H1 (cell line): Measurements from ENCODE around the gene ARHGEF11. TPM values are rescaled to one million over a fixed set of nuclear protein-coding genes. Genes with fewer than 3 reads are reported as not detected.

Experiments used
- CTCF ChIA-PET: fragments of 300-600 bp; sonication (Branson Sonifier 250); formaldehyde crosslinking; loops from one replicate; lab custom pipeline; 2021; ENCODE audit not compliant: partially characterized antibody; lab: Charles Lee
- POLR2A ChIA-PET: fragments of 300-600 bp; sonication (Branson Sonifier 250); formaldehyde crosslinking; loops from one replicate; lab custom pipeline; 2021; ENCODE audit warnings: inconsistent platforms; ENCODE audit not compliant: partially characterized antibody; lab: Charles Lee
- DNase-seq, 2 experiments: peaks; one replicate each; pipeline versions ENCODE4 v3.0.0 to v3.0.0-alpha.2; 2010 to 2022; ENCODE audit warnings: low spot score in 2 of 2, low read depth in 1 of 2, mixed read lengths in 1 of 2
- FAIRE-seq: peaks from 2 replicates; lab custom pipeline; 2011; peaks lifted over from hg19 to GRCh38; lab: Jason Lieb, UNC
- H2AFZ ChIP-seq: 2 replicates; pipeline ENCODE4 v1.8.1; 2012; ENCODE audit warnings: low read length, inconsistent platforms
- H2AK5ac ChIP-seq: 2 replicates; pipeline ENCODE4 v1.6.1; 2013; ENCODE audit warnings: low read depth, low read length
- H2BK120ac ChIP-seq: replicated peaks from 2 replicates; pipeline ENCODE3; 2013; ENCODE audit warnings: low read depth, low read length, inconsistent platforms
- H2BK12ac ChIP-seq: 2 replicates; pipeline ENCODE4 v1.6.1; 2013; ENCODE audit warnings: low read depth, low read length
- H2BK15ac ChIP-seq: 2 replicates; pipeline ENCODE4 v1.6.1; 2013; ENCODE audit warnings: low read length
- H2BK20ac ChIP-seq: 2 replicates; pipeline ENCODE4 v1.6.1; 2013; ENCODE audit warnings: low read length
- H2BK5ac ChIP-seq: 2 replicates; pipeline ENCODE4 v1.6.1; 2013; ENCODE audit warnings: low read depth, low read length
- H3K14ac ChIP-seq: 2 replicates; pipeline ENCODE4 v1.6.1; 2013; ENCODE audit warnings: inconsistent platforms; ENCODE audit not compliant: insufficient read length
- H3K18ac ChIP-seq: 2 replicates; pipeline ENCODE4 v1.6.1; 2013; ENCODE audit warnings: low read length; ENCODE audit errors: extremely low read depth
- H3K23ac ChIP-seq: 2 replicates; pipeline ENCODE4 v1.6.1; 2013; ENCODE audit warnings: inconsistent platforms; ENCODE audit not compliant: insufficient read length
- H3K23me2 ChIP-seq: 2 replicates; pipeline ENCODE4 v1.6.1; 2013; ENCODE audit warnings: low read depth, low read length
- H3K27ac ChIP-seq: 2 replicates; pipeline ENCODE4 v1.6.1; 2011; ENCODE audit warnings: low read depth, low read length, inconsistent platforms
- H3K27me3 ChIP-seq, 4 experiments: replicated peaks in 1 of 4; 1 replicate in 1 of 4; 2 replicates in 3 of 4; pipeline versions ENCODE4 v1.6.1 to v1.8.1; 2011 to 2013; ENCODE audit warnings: low read length in 3 of 4, mild to moderate bottlenecking in 3 of 4, inconsistent platforms in 2 of 4, mixed read lengths in 2 of 4, moderate library complexity in 1 of 4; ENCODE audit not compliant: control insufficient read depth in 3 of 4, insufficient read depth in 3 of 4; ENCODE audit errors: extremely low read depth in 1 of 4
- H3K36me3 ChIP-seq, 4 experiments: 2 replicates each; pipeline versions ENCODE4 v1.6.1 to v1.8.1; 2011 to 2013; ENCODE audit warnings: mild to moderate bottlenecking in 4 of 4, low read length in 3 of 4, moderate library complexity in 2 of 4, control low read depth in 1 of 4, inconsistent platforms in 1 of 4; ENCODE audit not compliant: insufficient read depth in 4 of 4, control insufficient read depth in 2 of 4
- H3K4ac ChIP-seq: replicated peaks from 2 replicates; pipeline ENCODE3; 2013; ENCODE audit warnings: low read length, low read depth, mixed read lengths, inconsistent platforms; ENCODE audit not compliant: insufficient read length
- H3K4me1 ChIP-seq, 4 experiments: replicated peaks in 1 of 4; 1 replicate in 1 of 4; 2 replicates in 3 of 4; pipeline versions ENCODE4 v1.6.1 to v1.8.1; 2011 to 2013; ENCODE audit warnings: low read length in 3 of 4, inconsistent platforms in 2 of 4, mixed read lengths in 1 of 4; ENCODE audit not compliant: insufficient read depth in 4 of 4, control insufficient read depth in 3 of 4
- H3K4me2 ChIP-seq, 2 experiments: 2 replicates each; pipeline versions ENCODE4 v1.6.1 to v1.8.1; 2011 to 2013; ENCODE audit warnings: low read depth in 2 of 2, low read length in 2 of 2, control low read depth in 1 of 2, inconsistent platforms in 1 of 2, mild to moderate bottlenecking in 1 of 2; ENCODE audit not compliant: insufficient read depth in 1 of 2
- H3K4me3 ChIP-seq, 4 experiments: fragments of 200-600, 300-600 bp in 1 of 4; sonication (generic), shearing (Covaris generic), sonication (Bioruptor Twin) in 1 of 4; 2 replicates each; pipeline versions ENCODE4 v1.5.1 to v1.8.1; 2011 to 2016; ENCODE audit warnings: low read length in 4 of 4, low read depth in 3 of 4, control low read depth in 2 of 4, inconsistent platforms in 2 of 4, mild to moderate bottlenecking in 2 of 4, mixed read lengths in 1 of 4, moderate library complexity in 1 of 4; ENCODE audit not compliant: insufficient read depth in 2 of 4; ENCODE audit errors: extremely low read depth in 1 of 4
- H3K56ac ChIP-seq: replicated peaks from 2 replicates; pipeline ENCODE3; 2013; ENCODE audit warnings: low read depth, mild to moderate bottlenecking, mixed read lengths, low read length, inconsistent platforms; ENCODE audit not compliant: insufficient read length
- H3K79me1 ChIP-seq: 2 replicates; pipeline ENCODE4 v1.6.1; 2013; ENCODE audit warnings: low read depth, low read length, control low read depth
- H3K79me2 ChIP-seq, 2 experiments: 2 replicates each; pipeline versions ENCODE4 v1.6.1 to v1.8.1; 2012 to 2013; ENCODE audit warnings: low read length in 2 of 2, mild to moderate bottlenecking in 2 of 2, inconsistent platforms in 1 of 2; ENCODE audit not compliant: insufficient read depth in 2 of 2, control insufficient read depth in 1 of 2
- H3K9ac ChIP-seq, 4 experiments: replicated peaks in 1 of 4; 1 replicate in 1 of 4; 2 replicates in 3 of 4; pipeline versions ENCODE4 v1.6.1 to v1.8.1; 2011 to 2013; ENCODE audit warnings: low read depth in 3 of 4, low read length in 3 of 4, control low read depth in 2 of 4, mild to moderate bottlenecking in 2 of 4, moderate library complexity in 2 of 4, inconsistent platforms in 1 of 4; ENCODE audit errors: extremely low read depth in 1 of 4
- H3K9me3 ChIP-seq, 2 experiments: 2 replicates each; pipeline versions ENCODE4 v1.6.1 to v1.8.1; 2012 to 2013; ENCODE audit warnings: mild to moderate bottlenecking in 2 of 2, moderate library complexity in 2 of 2, control low read depth in 1 of 2, inconsistent platforms in 1 of 2, low read depth in 1 of 2, low read length in 1 of 2, mixed read lengths in 1 of 2; ENCODE audit not compliant: insufficient read depth in 2 of 2
- H4K20me1 ChIP-seq, 2 experiments: replicated peaks in 1 of 2; 2 replicates each; pipeline versions ENCODE3 to v1.8.1; 2011 to 2013; ENCODE audit warnings: inconsistent platforms in 2 of 2, low read length in 2 of 2, mild to moderate bottlenecking in 1 of 2; ENCODE audit not compliant: insufficient read depth in 2 of 2, control insufficient read depth in 1 of 2
- H4K5ac ChIP-seq: 2 replicates; pipeline ENCODE4 v1.6.1; 2013; ENCODE audit warnings: low read length, low read depth, mixed read lengths, inconsistent platforms; ENCODE audit not compliant: insufficient read length
- H4K8ac ChIP-seq: 2 replicates; pipeline ENCODE4 v1.8.0; 2013; ENCODE audit warnings: mild to moderate bottlenecking, moderate library complexity, low read length, inconsistent platforms; ENCODE audit not compliant: insufficient read depth; ENCODE audit errors: extremely low read depth
- H4K91ac ChIP-seq: replicated peaks from 2 replicates; pipeline ENCODE3; 2013; ENCODE audit warnings: low read length, mixed read lengths, inconsistent platforms; ENCODE audit not compliant: insufficient read length
- ATF2 ChIP-seq: IDR thresholded peaks from 2 replicates; pipeline ENCODE4 v1.6.1; 2012; ENCODE audit warnings: low read length, inconsistent platforms
- CHD1 ChIP-seq: IDR thresholded peaks from 2 replicates; pipeline ENCODE4 v1.6.1; 2012; ENCODE audit warnings: low read depth, low read length, improper control_type of control experiment
- CHD2 ChIP-seq: IDR thresholded peaks from 2 replicates; pipeline ENCODE4 v1.6.1; 2012; ENCODE audit warnings: low read length, improper control_type of control experiment
- EZH2 ChIP-seq: fragments of 200-600 bp; sonication (generic); IDR thresholded peaks from 2 replicates; pipeline ENCODE4 v1.7.1; 2012; ENCODE audit warnings: low read depth, mild to moderate bottlenecking, moderate library complexity, low read length, inconsistent platforms; ENCODE audit not compliant: severe bottlenecking
- RAD21 ChIP-seq, 2 experiments: IDR thresholded peaks in 1 of 2; conservative IDR thresholded peaks in 1 of 2; 2 replicates each; pipeline ENCODE4 v1.6.1; 2011; ENCODE audit warnings: low read depth in 2 of 2, low read length in 2 of 2, improper control_type of control experiment in 1 of 2, inconsistent platforms in 1 of 2, mild to moderate bottlenecking in 1 of 2, moderate library complexity in 1 of 2
- SIN3A ChIP-seq, 2 experiments: IDR thresholded peaks in 1 of 2; conservative IDR thresholded peaks in 1 of 2; 2 replicates each; pipeline ENCODE4 v1.6.1; 2011 to 2012; ENCODE audit warnings: low read length in 2 of 2, improper control_type of control experiment in 1 of 2, low read depth in 1 of 2, mild to moderate bottlenecking in 1 of 2
- SP2 ChIP-seq: IDR thresholded peaks from 2 replicates; pipeline ENCODE4 v1.6.1; 2012; ENCODE audit warnings: mild to moderate bottlenecking, low read length, inconsistent platforms
- SP4 ChIP-seq: IDR thresholded peaks from 2 replicates; pipeline ENCODE4 v1.6.1; 2012; ENCODE audit warnings: low read length, inconsistent platforms
- TCF12 ChIP-seq: IDR thresholded peaks from 2 replicates; pipeline ENCODE4 v1.6.1; 2011; ENCODE audit warnings: low read depth, mild to moderate bottlenecking, low read length
- YY1 ChIP-seq: IDR thresholded peaks from 2 replicates; pipeline ENCODE4 v1.6.1; 2011; ENCODE audit warnings: low read depth, mild to moderate bottlenecking, low read length
- WGBS, 2 experiments: shearing (Covaris generic) in 1 of 2; methylation state at CpG; one replicate each; pipeline versions ENCODE4 v1.1.6 to v1.1.7; 2013 to 2015; ENCODE audit warnings: low lambda C conversion rate in 2 of 2, mixed read lengths in 2 of 2, inconsistent platforms in 1 of 2, low coverage in 1 of 2, missing lambda C conversion rate in 1 of 2; ENCODE audit not compliant: insufficient replicate concordance in 2 of 2, insufficient coverage in 1 of 2, insufficient read length in 1 of 2; ENCODE audit errors: extremely low coverage in 1 of 2, missing lambda C conversion rate in 1 of 2; 5-methylcytosine and 5-hydroxymethylcytosine counted together
- polyA plus RNA-seq, 7 experiments: library from polyadenylated mRNA; depleted of rRNA in 3 of 7; stranded (reverse) in 5 of 7; unstranded in 2 of 7; fragments of >200 nt in 5 of 7; fragments of 200-250 nt in 2 of 7; gene quantifications; 1 replicate in 5 of 7; 2 replicates in 1 of 7; 4 replicates in 1 of 7; pipeline versions ENCODE4 v1.2.1 to v1.2.3, GENCODE V29; 2011 to 2013; ENCODE audit warnings: missing spikeins in 2 of 7, mixed read lengths in 2 of 7
- total RNA-seq: library from RNA; stranded (reverse); fragmentation: NEBNext Ultra II Directional; extraction: Animal tissue kit (Norgen Biotek cat#: 25700); gene quantifications from 2 replicates; pipeline ENCODE4 v1.2.1, GENCODE V29; 2021

Gene ARHGEF11
- total and polyA plus RNA-seq, 2 of the 8 experiments (the other 6 are each of a cell fraction or from before 2014, with no cell fraction given) = 19.9 to 33.1 TPM

- ChIA-PET CTCF (interaction anchor here (0.6 to 2.4 kb wide), 7 partner anchors 10 to 67 kb away, joined by 3 to 13 read pairs (median 4); partner anchors contain the start of gene PEAR1), POLR2A (interaction anchor here (0.6 to 0.8 kb wide), 2 partner anchors 43 to 161 kb away, joined by 3 read pairs; partner anchors contain the start of gene NTRK1)
- H3K27me3 ChIP-seq = peaks cover 0 to 5% (median 2%) of the 10 kb centered on the region in 4 experiments; a peak in 4 of 7 replicates
- DNase-seq (no peak), FAIRE-seq (no peak)
- no peak overlapping the region for H3K18ac ChIP-seq
- H3K23ac ChIP-seq = no peak overlapping the region
- no peak overlapping the region for H3K4me3 ChIP-seq
- H2BK15ac ChIP-seq = no peak overlapping the region
- no peak overlapping the region for H2BK12ac ChIP-seq
- no peaks in the 10 kb centered on the region for H3K79me1 ChIP-seq
- no peak overlapping the region for H3K27ac ChIP-seq
- no peak overlapping the region for H3K4ac ChIP-seq
- H2AK5ac ChIP-seq = no peak overlapping the region
- no peak overlapping the region for H3K56ac ChIP-seq
- peaks cover 0 to 4% of the 10 kb centered on the region in 2 experiments; a peak in 1 of 4 replicates for H3K9me3 ChIP-seq
- no peak overlapping the region for H2BK5ac ChIP-seq
- H3K23me2 ChIP-seq = no peaks in the 10 kb centered on the region
- no peak overlapping the region for H4K8ac ChIP-seq
- no peak overlapping the region for H2AFZ ChIP-seq
- H4K20me1 ChIP-seq = no peaks in the 10 kb centered on the region
- H4K91ac ChIP-seq = no peak overlapping the region
- H2BK120ac ChIP-seq = no peak overlapping the region
- H3K4me1 ChIP-seq = peaks cover 0 to 4% (median 0%) of the 10 kb centered on the region in 4 experiments; a peak in 3 of 7 replicates
- 86% methylated on average over 15 of the region's 15 CpGs; no CpG with 5 or more reads in 1 of the 2 experiments for WGBS, 2 experiments
- H3K36me3 ChIP-seq = no peaks in the 10 kb centered on the region
- no peak overlapping the region for H3K4me2 ChIP-seq
- no peak overlapping the region for H2BK20ac ChIP-seq
- no peak overlapping the region for H3K14ac ChIP-seq
- no peak overlapping the region for H4K5ac ChIP-seq
- no peaks in the 10 kb centered on the region for H3K79me2 ChIP-seq
- no peak overlapping the region for H3K9ac ChIP-seq
- no peak for TF ChIP-seq CHD2
- no peak for TF ChIP-seq SP2
- no peak for TF ChIP-seq SP4
- TF ChIP-seq RAD21 (IDR thresholded peaks at IDR 0.05 in 1 of 2, conservative IDR thresholded peaks at IDR 0.05 in 1 of 2; ENCODE audit: low read depth in 2 of 2, low read length in 2 of 2) = no peak
- no peak for TF ChIP-seq YY1
- TF ChIP-seq EZH2 = no peak
- no peak for TF ChIP-seq TCF12
- no peak for TF ChIP-seq SIN3A (conservative IDR thresholded peaks at IDR 0.05 in 1 of 2, IDR thresholded peaks at IDR 0.05 in 1 of 2; ENCODE audit: low read depth in 1 of 2, low read length in 2 of 2)
- no peak for TF ChIP-seq CHD1
- TF ChIP-seq ATF2 = no peak
Observed at GRCh38 chr1:156903328-156904091, 142.0 kb downstream of the ARHGEF11 start.
